ENCODE results near the gene KIF4A. TPM values are rescaled to one million over a fixed set of nuclear protein-coding genes. Genes with fewer than 3 reads are reported as not detected.

KIF4A gene
- total and polyA plus RNA-seq, 9 of the 15 experiments (the other 6 are each of a cell fraction or from before 2014, with no cell fraction given): 13.0 to 42.7 (median 35.9) TPM

DNA sequence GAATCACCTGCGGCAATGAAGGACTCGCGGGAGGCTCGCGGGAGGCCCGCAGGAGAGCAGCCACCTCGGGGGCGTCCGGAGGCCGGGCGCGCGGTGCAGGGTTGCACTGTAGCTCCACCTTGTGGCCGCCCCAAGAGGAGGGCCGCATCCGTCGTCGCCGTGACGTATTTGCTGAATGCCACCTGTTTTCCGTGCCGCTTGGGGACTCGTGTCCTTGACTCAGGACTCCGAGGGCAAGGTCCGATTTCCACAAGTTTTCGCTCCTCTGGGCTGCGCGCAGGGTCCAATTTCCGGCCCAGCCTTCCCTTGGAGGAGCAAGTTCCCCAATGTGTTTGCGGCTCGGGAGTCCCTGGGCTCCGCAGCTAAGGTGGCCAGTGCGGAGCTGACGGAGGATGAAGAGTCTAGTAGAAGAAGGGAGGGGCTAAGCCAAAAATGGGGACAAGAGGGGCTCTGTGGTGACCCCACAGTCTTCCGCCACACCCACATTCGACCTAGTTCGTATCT is 144.0 kb downstream of the KIF4A start (continued):
- TF ChIP-seq, protein P1, sequence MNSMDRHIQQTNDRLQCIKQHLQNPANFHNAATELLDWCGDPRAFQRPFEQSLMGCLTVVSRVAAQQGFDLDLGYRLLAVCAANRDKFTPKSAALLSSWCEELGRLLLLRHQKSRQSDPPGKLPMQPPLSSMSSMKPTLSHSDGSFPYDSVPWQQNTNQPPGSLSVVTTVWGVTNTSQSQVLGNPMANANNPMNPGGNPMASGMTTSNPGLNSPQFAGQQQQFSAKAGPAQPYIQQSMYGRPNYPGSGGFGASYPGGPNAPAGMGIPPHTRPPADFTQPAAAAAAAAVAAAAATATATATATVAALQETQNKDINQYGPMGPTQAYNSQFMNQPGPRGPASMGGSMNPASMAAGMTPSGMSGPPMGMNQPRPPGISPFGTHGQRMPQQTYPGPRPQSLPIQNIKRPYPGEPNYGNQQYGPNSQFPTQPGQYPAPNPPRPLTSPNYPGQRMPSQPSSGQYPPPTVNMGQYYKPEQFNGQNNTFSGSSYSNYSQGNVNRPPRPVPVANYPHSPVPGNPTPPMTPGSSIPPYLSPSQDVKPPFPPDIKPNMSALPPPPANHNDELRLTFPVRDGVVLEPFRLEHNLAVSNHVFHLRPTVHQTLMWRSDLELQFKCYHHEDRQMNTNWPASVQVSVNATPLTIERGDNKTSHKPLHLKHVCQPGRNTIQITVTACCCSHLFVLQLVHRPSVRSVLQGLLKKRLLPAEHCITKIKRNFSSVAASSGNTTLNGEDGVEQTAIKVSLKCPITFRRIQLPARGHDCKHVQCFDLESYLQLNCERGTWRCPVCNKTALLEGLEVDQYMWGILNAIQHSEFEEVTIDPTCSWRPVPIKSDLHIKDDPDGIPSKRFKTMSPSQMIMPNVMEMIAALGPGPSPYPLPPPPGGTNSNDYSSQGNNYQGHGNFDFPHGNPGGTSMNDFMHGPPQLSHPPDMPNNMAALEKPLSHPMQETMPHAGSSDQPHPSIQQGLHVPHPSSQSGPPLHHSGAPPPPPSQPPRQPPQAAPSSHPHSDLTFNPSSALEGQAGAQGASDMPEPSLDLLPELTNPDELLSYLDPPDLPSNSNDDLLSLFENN (IDR thresholded peaks at IDR 0.05; ENCODE audit: low read depth in 2 of 2, low read length in 2 of 2): no peak
- TF ChIP-seq, protein P2, sequence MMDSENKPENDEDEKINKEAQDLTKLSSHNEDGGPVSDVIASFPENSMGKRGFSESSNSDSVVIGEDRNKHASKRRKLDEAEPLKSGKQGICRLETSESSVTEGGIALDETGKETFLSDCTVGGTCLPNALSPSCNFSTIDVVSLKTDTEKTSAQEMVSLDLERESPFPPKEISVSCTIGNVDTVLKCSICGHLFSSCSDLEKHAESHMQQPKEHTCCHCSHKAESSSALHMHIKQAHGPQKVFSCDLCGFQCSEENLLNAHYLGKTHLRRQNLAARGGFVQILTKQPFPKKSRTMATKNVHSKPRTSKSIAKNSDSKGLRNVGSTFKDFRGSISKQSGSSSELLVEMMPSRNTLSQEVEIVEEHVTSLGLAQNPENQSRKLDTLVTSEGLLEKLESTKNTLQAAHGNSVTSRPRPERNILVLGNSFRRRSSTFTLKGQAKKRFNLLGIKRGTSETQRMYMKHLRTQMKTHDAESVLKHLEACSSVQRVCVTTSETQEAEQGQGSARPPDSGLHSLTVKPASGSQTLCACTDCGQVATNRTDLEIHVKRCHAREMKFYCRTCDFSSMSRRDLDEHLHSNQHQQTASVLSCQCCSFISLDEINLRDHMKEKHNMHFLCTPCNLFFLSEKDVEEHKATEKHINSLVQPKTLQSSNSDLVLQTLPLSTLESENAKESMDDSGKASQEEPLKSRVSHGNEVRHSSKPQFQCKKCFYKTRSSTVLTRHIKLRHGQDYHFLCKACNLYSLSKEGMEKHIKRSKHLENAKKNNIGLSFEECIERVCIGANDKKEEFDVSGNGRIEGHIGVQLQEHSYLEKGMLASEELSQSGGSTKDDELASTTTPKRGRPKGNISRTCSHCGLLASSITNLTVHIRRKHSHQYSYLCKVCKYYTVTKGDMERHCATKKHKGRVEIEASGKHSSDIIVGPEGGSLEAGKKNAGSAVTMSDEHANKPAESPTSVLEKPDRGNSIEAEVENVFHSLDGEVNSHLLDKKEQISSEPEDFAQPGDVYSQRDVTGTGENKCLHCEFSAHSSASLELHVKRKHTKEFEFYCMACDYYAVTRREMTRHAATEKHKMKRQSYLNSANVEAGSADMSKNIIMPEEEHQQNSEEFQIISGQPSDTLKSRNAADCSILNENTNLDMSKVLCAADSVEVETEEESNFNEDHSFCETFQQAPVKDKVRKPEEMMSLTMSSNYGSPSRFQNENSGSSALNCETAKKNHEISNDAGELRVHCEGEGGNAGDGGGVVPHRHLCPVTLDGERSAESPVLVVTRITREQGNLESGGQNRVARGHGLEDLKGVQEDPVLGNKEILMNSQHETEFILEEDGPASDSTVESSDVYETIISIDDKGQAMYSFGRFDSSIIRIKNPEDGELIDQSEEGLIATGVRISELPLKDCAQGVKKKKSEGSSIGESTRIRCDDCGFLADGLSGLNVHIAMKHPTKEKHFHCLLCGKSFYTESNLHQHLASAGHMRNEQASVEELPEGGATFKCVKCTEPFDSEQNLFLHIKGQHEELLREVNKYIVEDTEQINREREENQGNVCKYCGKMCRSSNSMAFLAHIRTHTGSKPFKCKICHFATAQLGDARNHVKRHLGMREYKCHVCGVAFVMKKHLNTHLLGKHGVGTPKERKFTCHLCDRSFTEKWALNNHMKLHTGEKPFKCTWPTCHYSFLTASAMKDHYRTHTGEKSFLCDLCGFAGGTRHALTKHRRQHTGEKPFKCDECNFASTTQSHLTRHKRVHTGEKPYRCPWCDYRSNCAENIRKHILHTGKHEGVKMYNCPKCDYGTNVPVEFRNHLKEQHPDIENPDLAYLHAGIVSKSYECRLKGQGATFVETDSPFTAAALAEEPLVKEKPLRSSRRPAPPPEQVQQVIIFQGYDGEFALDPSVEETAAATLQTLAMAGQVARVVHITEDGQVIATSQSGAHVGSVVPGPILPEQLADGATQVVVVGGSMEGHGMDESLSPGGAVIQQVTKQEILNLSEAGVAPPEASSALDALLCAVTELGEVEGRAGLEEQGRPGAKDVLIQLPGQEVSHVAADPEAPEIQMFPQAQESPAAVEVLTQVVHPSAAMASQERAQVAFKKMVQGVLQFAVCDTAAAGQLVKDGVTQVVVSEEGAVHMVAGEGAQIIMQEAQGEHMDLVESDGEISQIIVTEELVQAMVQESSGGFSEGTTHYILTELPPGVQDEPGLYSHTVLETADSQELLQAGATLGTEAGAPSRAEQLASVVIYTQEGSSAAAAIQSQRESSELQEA (IDR thresholded peaks at IDR 0.05; ENCODE audit: low read depth): no peak
- peak; percentile 43 to 64 for TF ChIP-seq RAD21 (CRISPR knock-in tag; conservative IDR thresholded peaks at IDR 0.05 in 1 of 2, IDR thresholded peaks at IDR 0.05 in 1 of 2)
- no peak for TF ChIP-seq POLR2AphosphoS2 (IDR thresholded peaks at IDR 0.05; ENCODE audit: low read length)
- no peak for TF ChIP-seq RFX1 (IDR thresholded peaks at IDR 0.05)
- TF ChIP-seq ATF1 (CRISPR knock-in tag; IDR thresholded peaks at IDR 0.05): peak; percentile 72
- peak; percentile 95 for TF ChIP-seq ATF1 (tag; IDR thresholded peaks at IDR 0.05)
- TF ChIP-seq HDAC2 (IDR thresholded peaks at IDR 0.05): no peak; the same call in 1 of the 2 replicates
- peak; percentile 56; the same call in 1 of the 2 replicates for TF ChIP-seq SMC3 (conservative IDR thresholded peaks at IDR 0.05; ENCODE audit: insufficient read depth, low read depth, low read length)
- no peak for TF ChIP-seq FIP1L1 (IDR thresholded peaks at IDR 0.05; ENCODE audit: low read depth, low read length, poor library complexity, severe bottlenecking)
- TF ChIP-seq, protein P3, sequence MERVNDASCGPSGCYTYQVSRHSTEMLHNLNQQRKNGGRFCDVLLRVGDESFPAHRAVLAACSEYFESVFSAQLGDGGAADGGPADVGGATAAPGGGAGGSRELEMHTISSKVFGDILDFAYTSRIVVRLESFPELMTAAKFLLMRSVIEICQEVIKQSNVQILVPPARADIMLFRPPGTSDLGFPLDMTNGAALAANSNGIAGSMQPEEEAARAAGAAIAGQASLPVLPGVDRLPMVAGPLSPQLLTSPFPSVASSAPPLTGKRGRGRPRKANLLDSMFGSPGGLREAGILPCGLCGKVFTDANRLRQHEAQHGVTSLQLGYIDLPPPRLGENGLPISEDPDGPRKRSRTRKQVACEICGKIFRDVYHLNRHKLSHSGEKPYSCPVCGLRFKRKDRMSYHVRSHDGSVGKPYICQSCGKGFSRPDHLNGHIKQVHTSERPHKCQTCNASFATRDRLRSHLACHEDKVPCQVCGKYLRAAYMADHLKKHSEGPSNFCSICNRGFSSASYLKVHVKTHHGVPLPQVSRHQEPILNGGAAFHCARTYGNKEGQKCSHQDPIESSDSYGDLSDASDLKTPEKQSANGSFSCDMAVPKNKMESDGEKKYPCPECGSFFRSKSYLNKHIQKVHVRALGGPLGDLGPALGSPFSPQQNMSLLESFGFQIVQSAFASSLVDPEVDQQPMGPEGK (CRISPR knock-in tag; IDR thresholded peaks at IDR 0.05; ENCODE audit: borderline replicate concordance): no peak

Measured in K562 (cell line).